ENCODE results near the gene SLC51B.
A peak's percentile ranks its signal among the peaks of the same experiment; 100 is the strongest.

DNA sequence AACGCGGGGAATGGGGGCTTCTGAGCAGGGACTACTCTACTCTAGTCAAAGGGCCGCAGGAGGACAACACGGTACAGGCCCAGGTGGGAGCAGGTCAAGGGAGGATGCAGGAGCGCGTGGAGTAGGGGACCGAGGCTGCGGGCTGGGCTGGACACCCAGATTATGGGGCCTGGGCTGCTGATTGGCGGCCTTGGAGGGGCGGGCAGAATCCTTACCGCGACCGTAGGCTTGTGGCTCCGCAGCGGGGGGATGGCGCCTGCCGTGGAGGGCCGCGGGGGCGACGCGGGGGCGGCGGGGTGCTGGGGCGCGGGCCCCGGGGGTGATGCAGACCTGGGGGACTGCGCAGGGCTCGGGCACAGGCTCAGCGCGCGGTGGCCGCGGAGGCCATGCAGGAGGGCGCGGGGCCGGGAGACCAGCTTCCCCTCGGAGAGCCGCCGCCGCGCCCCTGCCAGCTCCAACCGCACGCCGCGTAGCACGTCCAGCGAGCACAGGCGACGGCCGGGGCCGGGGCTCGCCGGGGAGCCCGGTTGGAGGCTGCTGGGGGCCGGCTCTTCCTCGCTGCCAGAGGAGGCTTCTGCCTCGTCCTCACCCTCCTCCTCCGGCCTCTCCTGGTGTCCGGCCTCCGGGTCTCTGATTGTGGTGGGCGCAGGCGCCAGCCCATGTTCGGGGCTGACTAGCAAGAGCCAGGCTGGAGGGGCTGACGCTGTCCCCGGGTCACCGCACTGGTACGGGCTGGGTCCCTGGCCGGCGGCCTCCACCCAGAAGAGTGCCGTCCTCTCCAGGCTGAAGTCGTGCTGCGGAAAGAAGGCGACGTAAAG lies 56.9 kb downstream of the SLC51B start:
- TF ChIP-seq, protein P1, sequence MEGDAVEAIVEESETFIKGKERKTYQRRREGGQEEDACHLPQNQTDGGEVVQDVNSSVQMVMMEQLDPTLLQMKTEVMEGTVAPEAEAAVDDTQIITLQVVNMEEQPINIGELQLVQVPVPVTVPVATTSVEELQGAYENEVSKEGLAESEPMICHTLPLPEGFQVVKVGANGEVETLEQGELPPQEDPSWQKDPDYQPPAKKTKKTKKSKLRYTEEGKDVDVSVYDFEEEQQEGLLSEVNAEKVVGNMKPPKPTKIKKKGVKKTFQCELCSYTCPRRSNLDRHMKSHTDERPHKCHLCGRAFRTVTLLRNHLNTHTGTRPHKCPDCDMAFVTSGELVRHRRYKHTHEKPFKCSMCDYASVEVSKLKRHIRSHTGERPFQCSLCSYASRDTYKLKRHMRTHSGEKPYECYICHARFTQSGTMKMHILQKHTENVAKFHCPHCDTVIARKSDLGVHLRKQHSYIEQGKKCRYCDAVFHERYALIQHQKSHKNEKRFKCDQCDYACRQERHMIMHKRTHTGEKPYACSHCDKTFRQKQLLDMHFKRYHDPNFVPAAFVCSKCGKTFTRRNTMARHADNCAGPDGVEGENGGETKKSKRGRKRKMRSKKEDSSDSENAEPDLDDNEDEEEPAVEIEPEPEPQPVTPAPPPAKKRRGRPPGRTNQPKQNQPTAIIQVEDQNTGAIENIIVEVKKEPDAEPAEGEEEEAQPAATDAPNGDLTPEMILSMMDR (conservative IDR thresholded peaks at IDR 0.05; ENCODE audit: low read length) = peak; percentile 20; the same call in 1 of the 2 replicates
- TF ChIP-seq EZH2phosphoT487 (IDR thresholded peaks at IDR 0.05; ENCODE audit: borderline replicate concordance, low read depth, low read length) = no peak

Measured in OCI-LY7 (cell line).